Measurements from ENCODE around the gene KLHL28.

Gene KLHL28, protein sequence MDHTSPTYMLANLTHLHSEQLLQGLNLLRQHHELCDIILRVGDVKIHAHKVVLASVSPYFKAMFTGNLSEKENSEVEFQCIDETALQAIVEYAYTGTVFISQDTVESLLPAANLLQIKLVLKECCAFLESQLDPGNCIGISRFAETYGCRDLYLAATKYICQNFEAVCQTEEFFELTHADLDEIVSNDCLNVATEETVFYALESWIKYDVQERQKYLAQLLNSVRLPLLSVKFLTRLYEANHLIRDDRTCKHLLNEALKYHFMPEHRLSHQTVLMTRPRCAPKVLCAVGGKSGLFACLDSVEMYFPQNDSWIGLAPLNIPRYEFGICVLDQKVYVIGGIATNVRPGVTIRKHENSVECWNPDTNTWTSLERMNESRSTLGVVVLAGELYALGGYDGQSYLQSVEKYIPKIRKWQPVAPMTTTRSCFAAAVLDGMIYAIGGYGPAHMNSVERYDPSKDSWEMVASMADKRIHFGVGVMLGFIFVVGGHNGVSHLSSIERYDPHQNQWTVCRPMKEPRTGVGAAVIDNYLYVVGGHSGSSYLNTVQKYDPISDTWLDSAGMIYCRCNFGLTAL

DNA sequence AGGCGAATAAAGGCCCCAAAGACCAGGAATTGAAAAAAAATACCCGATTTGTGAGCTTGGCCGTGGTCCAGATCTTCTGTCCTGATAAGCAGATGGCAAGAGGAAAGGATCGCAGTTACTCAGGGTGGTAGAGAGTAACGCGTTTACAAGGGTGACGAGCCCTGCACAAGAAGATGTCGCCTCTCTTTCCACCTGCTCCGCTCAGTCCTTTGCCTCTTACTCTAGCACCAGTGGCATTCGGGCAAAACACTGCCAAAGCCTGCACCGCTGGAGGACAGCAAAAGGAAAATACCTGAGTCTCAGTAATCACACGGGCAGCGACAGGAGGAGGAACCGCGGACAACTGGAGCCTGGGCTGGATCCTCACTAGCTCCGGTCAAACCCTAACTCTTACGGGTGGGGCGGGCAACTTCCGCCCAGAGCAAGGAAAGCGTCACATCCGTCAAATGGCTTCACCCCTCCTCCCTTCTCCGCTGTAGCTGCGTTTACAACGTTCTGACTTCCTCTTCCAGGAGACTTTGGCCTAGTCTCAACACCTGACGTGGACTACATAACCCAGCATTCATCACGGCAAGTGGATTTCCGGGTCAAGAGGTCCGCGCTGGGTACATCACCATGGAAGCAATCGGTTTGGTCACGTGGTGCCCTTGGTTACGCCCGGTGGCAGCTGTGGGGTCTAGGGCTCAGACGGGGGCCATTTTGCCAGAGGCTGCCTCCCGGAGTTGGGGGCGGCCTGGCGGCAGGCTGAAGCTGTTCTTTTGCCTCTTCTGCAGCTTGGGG, at the start of gene KLHL28, which contains the start of gene TOGARAM1:
KLHL28 (minus strand) TSS at position 394 of the 780 bp plus-strand sequence. CDS start 16,019 bp downstream, outside the sequence.
TOGARAM1 (plus strand) TSS at position 637 of the 780 bp plus-strand sequence. CDS start 232 bp downstream, outside the sequence.
- peak; percentile 99 for DNase-seq (ENCODE audit: low spot score)

DNA sequence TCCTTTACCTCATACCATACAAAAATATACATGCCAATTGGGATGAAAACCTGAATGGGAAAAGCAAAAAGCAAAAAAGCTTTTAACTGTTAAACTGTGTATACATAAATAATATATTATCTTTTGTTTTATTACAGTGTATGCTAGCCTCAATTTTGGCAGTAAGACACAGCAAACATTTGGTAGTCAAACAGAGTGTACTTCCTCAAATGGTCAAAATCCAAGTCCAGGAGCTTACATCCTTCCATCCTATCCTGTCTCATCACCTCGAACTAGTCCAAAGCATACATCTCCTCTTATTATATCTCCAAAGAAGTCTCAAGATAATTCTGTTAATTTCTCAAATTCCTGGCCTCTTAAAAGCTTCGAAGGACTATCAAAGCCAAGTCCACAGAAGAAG, 42.2 kb upstream of the KLHL28 start:
- DNase-seq (ENCODE audit: low spot score) = no peak

DNA sequence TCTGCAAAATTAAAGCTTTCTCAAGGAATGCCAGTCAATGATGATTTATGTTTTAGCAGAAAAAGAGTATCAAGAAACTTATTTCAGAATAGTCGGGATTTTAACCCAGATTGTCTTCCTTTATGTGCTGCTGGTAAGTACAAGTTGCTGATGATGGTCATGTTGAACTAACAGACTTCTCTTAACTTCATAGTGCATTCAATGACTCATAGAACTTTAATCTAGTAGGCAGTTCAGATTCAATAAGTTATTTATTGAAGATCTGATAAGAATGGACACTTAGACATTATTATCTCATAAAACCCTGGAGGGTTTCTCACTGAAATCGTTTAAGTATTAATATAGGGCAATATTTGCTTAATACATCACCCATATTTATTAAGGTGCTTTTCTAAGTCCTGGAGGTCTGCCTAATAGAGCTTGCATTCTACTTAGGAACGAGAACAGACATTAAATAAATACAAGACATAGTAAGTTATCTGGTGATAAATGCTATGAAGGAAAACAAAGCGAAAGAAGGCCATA, 34.1 kb upstream of the KLHL28 start:
- DNase-seq (ENCODE audit: low spot score) = no peak

DNA sequence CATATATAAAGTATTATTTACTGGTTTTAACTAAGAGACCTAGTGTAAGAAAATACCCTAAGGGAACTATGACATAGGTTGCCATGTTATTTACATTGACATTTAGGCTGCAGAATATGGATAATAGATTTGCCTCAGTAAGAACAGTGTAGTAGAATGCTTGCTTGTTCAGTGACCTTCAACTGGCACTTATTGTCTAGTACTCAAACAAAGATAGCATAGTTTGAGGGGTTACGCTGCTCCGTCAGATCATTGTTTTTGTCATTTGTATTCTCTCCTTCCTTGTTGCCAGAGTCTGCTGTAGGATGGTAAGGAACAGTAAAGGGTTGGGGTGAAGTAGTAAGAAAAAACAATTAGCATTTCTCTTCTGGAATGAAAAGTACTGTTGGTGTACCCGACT, 33.4 kb upstream of the KLHL28 start:
- DNase-seq (ENCODE audit: low spot score) = no peak

DNA sequence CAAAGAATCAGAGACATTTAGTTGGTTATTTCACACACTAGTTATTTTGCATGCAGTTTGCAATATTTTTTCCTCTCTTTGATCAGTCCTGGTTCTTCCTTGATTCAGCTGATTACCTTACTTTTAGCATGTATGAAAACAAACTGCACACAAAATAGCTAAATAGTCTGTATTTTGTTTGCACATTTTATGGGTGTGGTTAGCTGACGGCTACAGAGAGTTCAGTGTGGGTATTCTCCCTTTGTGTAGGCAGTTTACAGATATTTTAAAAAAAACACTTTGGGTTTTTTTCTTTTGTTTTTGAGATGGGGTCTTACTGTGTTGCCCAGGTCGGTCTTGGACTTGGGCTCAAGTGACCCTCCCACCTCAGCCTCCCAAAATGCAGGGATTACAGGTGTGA, 28.8 kb upstream of the KLHL28 start:
- no peak for DNase-seq (ENCODE audit: low spot score)

DNA sequence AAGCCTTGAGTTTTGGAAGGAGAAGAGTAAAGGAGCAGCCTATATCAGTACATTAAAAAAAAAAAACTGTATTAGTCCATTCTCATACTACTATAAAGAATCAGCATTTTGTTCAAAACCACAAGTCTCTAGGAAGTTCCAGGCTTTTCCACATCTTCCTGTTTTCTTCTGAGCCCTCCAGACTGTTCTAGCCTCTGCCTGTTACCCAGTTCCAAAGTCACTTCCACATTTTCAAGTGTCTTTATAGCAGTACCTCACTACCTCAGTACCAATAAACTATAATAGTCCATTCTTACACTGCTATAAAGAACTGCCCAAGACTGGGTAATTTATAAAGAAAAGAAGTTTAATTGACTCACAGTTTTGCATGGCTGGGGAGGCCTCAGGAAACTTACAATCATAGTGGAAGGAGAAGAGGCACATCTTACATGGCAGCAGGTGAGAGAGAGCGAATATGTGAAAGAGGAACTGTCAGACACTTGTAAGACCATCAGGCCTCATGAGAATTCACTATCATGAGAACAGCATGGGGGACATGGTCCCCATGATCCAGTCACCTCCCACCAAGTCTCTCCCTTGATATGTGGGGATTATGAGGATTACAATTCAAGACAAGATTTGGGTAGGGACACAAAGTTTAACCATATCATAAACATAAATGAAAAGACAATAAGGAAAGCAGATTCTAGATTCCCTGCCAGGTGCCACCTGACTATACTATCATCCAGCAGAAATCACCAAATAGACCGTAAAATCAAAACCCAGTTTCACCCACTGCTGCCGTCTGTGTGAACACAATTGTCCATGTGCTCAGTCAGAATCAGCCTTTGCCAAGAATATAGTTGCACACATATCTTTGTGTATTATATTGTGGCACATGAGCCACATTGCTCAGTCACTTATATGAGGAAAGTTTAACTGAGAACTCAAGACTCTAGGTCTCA, 28.0 kb upstream of the KLHL28 start:
- no peak for DNase-seq (ENCODE audit: low spot score)

DNA sequence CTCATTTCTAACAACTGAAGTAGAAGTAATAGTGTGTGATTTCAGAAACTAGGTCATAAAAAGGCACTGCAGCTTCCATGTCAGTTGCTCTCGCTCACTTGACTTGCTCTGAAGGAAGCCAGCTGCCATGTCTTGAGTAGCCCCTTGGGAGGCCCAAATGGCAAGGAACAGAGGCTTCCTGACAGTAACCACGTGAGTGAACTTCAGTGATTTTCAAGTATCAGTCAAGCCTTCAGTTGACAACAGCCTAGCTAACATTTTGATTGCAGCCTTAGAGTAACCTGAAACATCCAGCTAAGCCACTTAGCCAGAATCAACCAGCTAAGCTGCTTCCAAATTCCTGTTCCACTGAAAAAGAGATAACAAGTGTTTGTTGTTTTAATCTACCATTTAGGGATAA, 26.9 kb upstream of the KLHL28 start:
- DNase-seq (ENCODE audit: low spot score) = no peak

DNA sequence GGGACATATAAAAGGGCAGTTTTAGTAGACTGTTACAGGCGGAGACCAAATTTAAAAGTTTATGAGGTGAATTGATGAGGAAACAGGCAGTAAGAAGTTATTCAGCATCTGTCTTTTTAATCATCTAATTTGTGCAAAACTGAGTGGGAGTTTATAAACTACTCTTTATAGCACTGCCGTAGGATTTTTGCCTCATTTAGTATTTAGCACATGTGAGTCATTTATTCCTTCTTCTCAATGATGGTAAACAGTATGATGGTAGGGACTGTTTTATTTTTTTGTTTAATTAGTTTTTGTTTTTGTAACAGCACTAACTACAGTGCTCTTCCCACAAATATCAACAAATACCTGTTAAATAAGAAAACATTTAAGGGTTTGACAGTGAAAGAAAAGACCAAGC, 20.8 kb upstream of the KLHL28 start:
- no peak for DNase-seq (ENCODE audit: low spot score)

DNA sequence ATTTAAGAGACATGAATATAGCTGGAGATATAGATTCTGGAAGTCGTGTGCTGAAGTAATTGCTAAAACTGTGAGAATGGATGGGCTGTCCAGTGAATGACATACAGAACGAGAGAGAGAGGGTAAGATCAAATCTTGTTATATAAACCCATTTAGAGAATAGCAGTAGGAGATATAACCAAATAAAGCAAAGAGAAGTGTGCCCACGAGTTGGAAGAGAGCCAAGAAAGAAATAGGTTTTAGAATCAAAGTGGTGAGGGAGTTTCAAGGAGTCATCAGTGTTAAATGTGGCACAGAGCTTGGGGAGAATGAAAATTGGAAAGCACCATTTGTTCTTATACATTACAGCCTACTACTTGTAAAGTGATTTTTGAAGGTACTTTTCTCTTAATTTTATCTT, 19.5 kb upstream of the KLHL28 start:
- DNase-seq (ENCODE audit: low spot score) = no peak

DNA sequence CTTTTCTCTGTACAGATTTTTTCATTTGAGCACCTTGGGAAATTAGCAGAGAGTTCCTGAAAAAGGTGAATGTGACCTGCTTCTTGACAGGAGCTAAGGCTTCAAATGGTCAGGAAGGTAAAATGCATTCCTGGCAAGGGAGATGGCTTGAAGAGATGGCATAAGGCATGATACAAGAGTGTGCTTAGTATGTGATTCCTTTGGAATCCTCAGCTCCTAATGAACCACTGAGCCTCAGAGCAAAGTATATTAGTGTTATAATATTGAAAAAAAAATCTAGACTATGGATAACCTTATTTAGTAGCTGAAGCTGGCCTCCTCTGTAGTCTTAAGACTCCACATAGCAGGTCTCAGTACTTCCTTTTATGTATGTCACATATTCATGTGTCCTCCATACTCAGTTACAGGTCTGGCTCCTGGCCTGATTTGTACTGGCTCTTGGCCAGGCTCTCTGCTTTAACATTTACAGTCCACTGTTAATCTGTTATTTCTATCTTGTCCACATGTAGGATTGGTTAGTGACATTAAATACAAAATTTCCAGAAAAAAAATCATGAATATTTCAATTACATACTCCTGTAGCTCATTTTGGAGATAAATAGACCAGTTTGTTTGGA, 18.1 kb upstream of the KLHL28 start:
- no peak for DNase-seq (ENCODE audit: low spot score)

DNA sequence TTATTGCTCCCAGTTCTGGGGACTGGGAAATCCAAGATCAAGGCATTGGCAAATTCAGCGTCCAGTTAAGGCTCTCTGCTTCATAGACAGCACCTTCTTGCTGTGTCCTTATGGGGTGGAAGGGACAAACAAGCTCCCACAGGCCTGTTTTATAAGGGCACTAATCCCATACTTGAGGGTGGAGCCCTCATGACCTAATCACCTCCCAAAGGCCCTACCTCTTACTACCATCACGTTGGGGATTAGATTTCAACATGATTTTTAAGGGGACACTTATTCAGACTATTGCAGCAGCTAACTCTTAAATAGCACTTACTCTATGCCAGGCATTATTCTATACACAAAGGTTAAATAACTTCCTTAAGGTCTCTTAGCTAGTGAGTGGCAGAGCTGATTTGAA, 17.5 kb upstream of the KLHL28 start:
- no peak for DNase-seq (ENCODE audit: low spot score)

DNA sequence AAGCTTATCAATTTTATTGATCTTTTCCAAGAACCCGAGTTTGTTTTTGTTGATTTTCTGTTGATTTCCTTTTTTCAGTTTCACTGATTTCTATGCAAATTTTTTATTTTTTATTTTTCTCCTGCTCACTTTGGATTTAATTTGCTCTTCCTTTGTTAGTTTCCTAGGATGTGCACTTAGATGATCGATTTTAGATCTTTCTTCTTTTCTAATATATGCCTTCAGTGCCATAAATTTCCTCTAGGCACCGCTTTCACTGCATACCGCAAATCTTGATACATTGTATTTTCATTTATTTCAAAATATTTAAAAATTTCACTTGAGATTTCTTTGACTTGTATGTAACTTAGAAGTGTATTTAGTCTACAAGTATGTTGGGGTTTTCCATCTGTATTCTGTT, 9.7 kb upstream of the KLHL28 start:
- DNase-seq (ENCODE audit: low spot score) = no peak

DNA sequence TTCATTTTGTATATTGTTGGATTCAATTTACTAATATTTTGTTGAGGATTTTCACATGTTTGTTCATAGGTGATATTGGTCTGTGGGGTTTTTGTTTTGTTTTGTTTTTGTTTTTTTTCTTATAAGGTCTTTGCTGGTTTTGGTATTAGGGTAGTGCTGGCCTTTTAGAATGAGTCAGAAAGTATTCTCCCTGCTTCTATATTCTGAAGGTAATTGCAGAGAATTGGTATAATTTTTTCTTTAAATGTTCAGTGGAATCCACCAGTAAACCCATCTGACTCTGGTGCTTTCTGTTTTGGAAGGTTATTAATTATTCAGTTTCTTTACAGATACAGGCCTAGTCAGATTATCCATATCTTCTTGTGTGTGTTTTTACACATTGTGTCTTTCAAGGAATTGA, 9.2 kb upstream of the KLHL28 start:
- DNase-seq (ENCODE audit: low spot score) = no peak

DNA sequence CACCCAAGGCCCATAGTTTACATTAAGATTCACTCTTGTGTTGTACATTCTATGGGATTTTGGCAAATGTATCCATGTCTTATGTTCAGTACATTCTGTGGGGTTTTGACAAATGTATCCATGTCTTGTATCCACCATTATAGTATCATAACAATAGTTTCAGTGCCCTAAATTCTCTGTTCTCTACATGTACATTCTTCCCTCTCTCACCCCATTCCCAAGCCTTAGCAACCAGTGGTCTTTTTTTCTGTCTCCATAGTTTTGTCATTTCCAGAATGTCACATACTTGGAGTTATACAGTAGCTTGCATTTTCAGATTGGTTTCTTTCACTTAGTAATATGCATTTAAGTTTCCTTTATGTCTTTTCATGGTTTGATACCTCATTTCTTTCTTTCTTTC, 7.0 kb upstream of the KLHL28 start:
- DNase-seq (ENCODE audit: low spot score) = no peak

DNA sequence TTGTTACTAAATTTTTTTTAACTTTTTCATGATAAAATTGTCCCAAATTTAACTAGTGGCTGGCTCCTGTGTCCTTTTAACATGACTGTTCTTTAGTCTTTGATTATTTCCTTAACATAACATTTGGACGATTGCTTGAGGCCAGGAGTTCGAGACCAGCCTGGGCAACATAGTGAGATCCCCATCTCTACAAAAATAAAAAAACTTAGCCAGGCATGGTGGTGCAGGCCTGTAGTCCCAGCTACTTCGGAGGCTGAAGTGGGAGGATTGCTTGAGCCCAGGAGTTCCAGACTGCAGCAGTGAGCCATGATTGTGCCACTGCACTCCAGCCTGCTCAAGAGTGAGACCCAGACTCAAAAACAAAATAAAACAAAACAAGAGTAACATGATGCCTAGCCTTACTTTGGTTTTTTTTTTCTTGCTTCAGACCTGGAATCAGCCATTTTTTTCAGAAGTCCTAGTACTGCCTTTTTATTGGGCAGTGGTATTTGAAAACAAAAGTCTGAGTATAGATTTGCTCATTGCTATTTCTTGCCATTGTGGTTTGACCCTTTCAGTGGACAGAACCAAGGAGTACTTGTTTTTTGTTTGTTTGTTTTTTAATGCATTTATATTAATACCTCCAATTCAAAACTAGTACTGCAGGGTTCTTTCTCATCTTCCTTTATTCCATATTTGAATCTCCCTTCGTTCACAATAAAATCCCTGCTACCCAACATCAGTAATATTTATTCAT, 5.0 kb upstream of the KLHL28 start:
- no peak for DNase-seq (ENCODE audit: low spot score)

DNA sequence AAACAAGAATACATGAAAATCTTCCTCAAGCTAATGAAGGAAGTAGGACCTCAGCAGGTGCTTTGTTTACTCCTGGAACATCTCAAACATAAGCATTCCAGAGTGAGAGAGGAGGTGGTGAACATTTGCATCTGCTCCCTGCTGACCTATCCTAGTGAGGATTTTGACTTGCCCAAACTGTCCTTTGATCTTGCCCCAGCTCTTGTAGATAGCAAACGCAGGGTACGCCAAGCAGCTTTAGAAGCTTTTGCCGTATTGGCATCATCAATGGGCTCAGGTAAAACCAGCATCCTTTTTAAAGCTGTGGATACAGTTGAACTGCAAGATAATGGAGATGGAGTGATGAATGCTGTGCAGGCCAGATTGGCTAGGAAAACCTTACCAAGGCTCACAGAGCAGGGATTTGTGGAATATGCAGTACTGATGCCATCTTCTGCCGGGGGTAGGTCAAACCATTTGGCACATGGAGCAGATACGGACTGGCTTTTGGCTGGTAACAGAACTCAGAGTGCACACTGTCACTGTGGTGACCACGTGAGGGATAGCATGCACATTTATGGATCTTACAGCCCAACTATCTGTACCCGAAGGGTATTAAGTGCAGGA, 2.1 kb upstream of the KLHL28 start:
- peak; percentile 21 for DNase-seq (ENCODE audit: low spot score)

DNA sequence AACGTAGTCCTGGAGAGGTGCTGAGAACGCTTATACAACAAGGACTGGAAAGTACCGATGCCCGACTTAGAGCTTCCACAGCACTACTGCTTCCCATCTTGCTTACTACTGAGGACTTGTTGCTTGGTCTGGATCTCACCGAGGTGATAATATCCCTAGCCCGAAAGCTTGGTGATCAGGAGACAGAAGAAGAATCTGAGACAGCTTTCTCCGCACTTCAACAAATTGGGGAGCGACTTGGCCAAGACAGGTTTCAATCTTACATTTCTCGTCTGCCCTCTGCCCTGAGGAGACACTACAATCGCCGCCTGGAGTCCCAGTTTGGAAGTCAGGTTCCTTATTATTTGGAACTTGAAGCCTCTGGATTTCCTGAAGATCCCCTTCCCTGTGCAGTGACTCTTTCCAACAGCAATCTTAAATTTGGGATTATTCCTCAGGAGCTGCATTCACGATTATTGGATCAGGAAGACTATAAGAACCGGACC, 1.3 kb upstream of the KLHL28 start:
- no peak for DNase-seq (ENCODE audit: low spot score)

DNA sequence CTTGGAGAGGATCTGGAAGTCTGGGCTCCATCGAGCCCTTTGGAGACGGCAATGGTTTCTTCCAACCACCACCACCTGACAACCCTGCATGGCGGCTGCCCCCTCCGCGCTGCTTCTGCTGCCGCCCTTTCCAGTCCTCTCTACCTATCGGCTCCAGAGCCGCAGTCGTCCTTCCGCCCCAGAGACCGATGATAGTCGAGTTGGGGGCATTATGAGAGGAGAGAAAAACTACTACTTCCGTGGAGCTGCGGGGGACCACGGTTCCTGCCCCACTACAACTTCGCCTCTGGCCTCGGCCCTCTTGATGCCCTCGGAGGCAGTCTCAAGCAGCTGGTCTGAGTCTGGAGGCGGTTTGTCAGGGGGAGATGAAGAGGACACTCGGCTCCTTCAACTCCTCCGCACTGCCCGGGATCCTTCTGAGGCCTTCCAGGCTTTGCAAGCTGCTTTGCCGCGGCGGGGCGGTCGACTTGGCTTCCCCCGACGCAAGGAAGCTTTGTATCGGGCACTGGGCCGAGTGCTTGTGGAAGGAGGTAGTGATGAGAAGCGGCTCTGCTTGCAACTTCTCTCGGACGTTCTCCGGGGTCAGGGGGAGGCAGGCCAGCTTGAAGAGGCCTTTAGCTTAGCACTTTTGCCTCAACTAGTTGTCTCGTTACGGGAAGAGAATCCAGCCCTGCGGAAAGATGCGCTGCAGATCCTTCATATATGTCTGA, 742 bp upstream of the KLHL28 start:
- no peak for DNase-seq (ENCODE audit: low spot score)

DNA sequence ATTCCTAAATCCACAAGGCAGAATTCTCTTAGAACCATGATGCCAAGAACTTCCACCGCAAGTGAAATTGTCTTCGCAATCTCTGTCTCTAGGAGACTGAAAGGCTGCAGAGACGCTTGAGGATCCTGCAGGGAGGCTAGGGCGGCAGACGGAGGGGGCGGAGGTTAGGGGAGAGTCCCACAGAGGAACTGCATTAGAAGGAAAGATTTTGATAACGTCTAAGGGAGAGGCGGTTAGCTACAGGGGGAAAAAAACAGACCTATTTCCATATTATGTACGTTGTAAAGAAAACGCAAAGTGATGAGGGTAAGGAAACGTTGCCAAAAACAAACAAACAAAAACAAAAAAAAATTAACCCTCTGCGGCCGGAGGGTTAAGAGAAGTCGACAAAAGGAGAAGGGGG, 595 bp downstream of the KLHL28 start:
- peak; percentile 36 for DNase-seq (ENCODE audit: low spot score)
